ENCODE results near the gene AP2A1.

- TF ChIP-seq CTCF (IDR thresholded peaks at IDR 0.05; ENCODE audit: low read depth, low read length) (no peak), EZH2phosphoT487 (IDR thresholded peaks at IDR 0.05; ENCODE audit: low read depth) (no peak)
Measured at GRCh38 chr19:49839713-49840112, 72.9 kb downstream of the AP2A1 start.
